ENCODE measurements around the gene RGS3.

The RGS3 gene

DNA sequence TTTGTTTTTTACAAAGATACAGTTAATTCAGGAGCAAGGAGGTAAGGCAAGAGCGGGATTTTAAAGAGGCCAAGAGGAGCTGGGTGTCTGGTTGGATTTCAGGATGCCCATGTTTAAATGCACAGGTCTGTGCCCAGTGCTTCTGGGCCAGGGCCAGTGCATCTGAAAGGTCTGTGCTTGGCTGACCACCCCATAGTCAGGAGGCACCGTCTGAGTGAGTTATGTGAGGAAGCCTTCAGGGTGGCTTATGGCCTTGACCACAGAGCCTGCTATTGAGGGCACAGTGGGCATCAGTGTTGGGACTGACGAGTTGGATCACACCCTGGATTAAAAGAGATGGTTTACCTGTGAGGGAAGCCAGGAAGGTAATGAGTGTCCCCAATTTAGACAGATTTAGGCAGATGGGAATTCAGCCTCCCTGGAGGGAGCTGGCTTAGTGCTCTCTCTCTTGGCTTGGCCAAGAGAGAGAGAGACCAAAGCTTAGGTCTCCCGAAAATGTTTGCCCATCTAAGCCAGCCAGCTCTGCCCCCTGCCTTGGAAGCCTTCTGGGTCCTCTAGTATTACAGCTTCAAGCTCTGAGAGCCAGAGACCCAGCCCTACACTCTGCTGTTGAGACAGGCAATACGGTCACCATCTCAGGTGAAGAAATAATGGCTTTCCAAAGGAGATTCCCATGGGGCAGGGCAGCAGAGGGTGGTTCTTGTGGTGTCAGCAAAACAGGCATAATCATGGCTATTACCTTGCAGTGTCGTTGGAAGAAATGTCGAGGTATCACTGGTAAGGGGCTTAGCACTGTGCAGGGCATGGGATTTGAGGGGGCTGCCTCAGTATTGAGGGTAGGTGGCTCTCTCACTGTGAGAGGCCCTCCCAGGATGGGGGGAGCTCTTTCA is 68.6 kb downstream of the RGS3 start:
- H3K27me3 ChIP-seq (ENCODE audit: control insufficient read depth, insufficient read depth, low read length): no peaks in the 10 kb centered on the region
- H3K27ac ChIP-seq (ENCODE audit: low read depth, low read length): no peak overlapping the region
- H3K36me3 ChIP-seq (ENCODE audit: control insufficient read depth, insufficient read depth, low read length): no peaks in the 10 kb centered on the region
- H3K4me1 ChIP-seq (ENCODE audit: control insufficient read depth, insufficient read depth, low read length): 0 out of 2 replicates have a peak, but pooled peaks cover 6% of the 10 kb centered on the region
- no peaks in the 10 kb centered on the region for H3K9me3 ChIP-seq (ENCODE audit: control insufficient read depth, insufficient read depth, low read length)
- H3K4me3 ChIP-seq (ENCODE audit: low read depth, low read length): no peak overlapping the region
- H3K9ac ChIP-seq (ENCODE audit: low read depth, low read length): no peak overlapping the region

DNA sequence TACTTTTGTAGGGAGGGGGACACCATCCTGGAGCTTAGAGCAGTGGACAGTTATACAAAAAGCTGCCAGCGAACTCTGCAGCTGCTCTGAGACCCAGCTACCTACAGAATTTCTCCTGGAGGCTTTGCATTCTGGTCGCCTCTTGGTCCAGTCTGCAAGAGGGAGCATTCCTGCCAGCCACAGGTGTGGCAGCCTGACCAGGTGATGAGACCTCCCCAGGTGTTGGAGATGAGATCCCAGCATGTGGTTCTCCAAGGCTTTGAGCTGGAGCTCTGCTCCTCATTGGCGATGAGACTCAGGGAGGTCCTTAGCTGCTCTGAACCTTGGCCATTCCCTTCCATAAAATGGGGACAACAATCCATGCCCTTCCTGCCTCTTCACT is 69.3 kb downstream of the RGS3 start:
- Histone ChIP-seq H3K9me3 (ENCODE audit: control insufficient read depth, insufficient read depth, low read length) (no peaks in the 10 kb centered on the region), H3K36me3 (ENCODE audit: control insufficient read depth, insufficient read depth, low read length) (no peaks in the 10 kb centered on the region)

DNA sequence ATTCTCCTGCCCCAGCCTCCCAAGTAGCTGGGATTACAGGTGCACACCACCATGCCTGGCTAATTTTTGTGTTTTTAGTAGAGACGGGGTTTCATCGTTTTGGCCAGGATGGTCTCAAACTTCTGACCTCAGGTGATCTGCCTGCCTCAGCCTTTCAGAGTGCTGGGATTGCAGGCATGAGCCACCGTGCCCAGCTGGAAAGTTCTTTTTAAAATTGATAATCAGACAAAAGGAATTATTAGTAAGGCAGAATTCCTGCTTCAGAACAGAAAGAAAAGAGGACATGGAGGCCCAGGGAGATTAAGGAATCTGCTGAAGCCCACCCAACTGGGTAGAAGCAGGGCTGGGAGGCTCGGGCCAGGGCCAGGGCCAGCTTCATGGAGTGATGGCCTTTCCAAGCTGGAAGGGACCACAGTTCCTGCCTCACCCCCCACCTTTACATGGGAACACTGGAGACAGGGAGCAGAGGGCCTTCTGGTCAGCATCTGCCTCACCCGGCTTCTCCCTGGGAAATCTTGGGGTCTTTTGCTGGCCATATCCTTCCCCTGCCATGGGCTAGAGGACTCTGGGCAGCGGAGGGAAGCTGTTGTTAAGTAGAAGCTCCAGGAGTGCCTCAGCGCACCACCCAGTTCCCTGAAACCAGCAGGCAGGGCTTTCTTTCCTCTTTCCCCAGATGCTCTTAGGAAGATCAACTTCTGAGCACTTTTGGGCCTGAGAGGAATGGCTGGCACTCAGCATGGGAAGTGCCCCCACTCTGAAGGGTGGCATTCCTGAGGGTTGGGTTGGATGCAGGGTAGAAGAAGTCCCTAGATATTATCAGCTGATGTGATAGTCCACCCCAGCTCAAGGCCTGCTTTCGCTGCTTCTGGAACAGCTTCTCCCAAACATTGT is 70.1 kb downstream of the RGS3 start:
- Histone ChIP-seq H3K4me1 (ENCODE audit: control insufficient read depth, insufficient read depth, low read length) (0 out of 2 replicates have a peak, but pooled peaks cover 6% of the 10 kb centered on the region), H3K36me3 (ENCODE audit: control insufficient read depth, insufficient read depth, low read length) (no peaks in the 10 kb centered on the region), H3K27ac (ENCODE audit: low read depth, low read length) (no peak overlapping the region)

More for the DNA sequence above, 69.3 kb downstream of the RGS3 start:
- no peak overlapping the region for H3K27ac ChIP-seq (ENCODE audit: low read depth, low read length)
- H3K4me3 ChIP-seq (ENCODE audit: low read depth, low read length): no peak overlapping the region
- no peak overlapping the region for H3K9ac ChIP-seq (ENCODE audit: low read depth, low read length)
- H3K27me3 ChIP-seq (ENCODE audit: control insufficient read depth, insufficient read depth, low read length): no peaks in the 10 kb centered on the region
- 0 out of 2 replicates have a peak, but pooled peaks cover 6% of the 10 kb centered on the region for H3K4me1 ChIP-seq (ENCODE audit: control insufficient read depth, insufficient read depth, low read length)

DNA sequence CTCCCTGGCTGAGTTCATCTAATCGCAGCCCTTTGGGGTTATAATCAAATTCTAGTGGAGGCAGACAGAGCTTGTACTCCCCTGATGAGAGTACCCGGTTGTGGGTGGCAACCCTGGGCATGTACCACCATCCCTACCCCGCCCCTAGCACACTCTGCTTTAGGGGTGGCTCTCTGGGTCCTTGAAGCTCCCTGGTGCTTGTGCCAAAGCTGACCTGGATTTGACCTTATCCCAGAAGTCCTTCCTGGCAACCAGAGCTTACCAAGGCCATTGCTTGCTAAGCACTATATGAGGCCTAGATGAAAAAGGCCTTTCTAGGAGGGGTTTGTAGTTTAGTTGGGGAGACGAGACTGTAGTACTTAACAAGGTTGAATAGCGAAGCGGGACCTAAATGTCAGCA is 72.2 kb downstream of the RGS3 start:
- no peaks in the 10 kb centered on the region for H3K27me3 ChIP-seq (ENCODE audit: control insufficient read depth, insufficient read depth, low read length)
- no peak overlapping the region for H3K4me3 ChIP-seq (ENCODE audit: low read depth, low read length)
- H3K27ac ChIP-seq (ENCODE audit: low read depth, low read length): no peak overlapping the region
- no peak overlapping the region for H3K9ac ChIP-seq (ENCODE audit: low read depth, low read length)
- H3K36me3 ChIP-seq (ENCODE audit: control insufficient read depth, insufficient read depth, low read length): no peaks in the 10 kb centered on the region
- H3K9me3 ChIP-seq (ENCODE audit: control insufficient read depth, insufficient read depth, low read length): no peaks in the 10 kb centered on the region
- no peaks in the 10 kb centered on the region; the same call in 1 of the 2 replicates for H3K4me1 ChIP-seq (ENCODE audit: control insufficient read depth, insufficient read depth, low read length)

More for the DNA sequence above, 70.1 kb downstream of the RGS3 start:
- Histone ChIP-seq H3K4me3 (ENCODE audit: low read depth, low read length) (no peak overlapping the region), H3K9ac (ENCODE audit: low read depth, low read length) (no peak overlapping the region), H3K27me3 (ENCODE audit: control insufficient read depth, insufficient read depth, low read length) (no peaks in the 10 kb centered on the region), H3K9me3 (ENCODE audit: control insufficient read depth, insufficient read depth, low read length) (no peaks in the 10 kb centered on the region)

DNA sequence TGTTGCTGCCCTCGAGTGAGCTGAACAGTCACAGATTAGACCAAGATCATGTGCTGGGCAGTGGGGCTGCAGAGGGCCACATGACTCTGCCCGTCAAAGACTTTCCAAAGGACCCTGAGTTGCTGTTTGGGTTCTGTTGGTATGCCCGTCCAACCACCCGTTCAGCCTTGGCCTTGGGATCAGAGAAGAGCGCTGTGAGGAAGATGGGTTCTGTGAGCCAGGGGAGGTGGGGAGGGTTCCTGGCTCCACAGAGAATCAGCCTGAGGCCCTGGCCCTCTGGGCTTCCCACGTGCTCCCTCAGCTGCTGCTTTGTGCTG is 72.6 kb downstream of the RGS3 start:
- Histone ChIP-seq H3K36me3 (ENCODE audit: control insufficient read depth, insufficient read depth, low read length) (no peaks in the 10 kb centered on the region), H3K9ac (ENCODE audit: low read depth, low read length) (no peak overlapping the region), H3K9me3 (ENCODE audit: control insufficient read depth, insufficient read depth, low read length) (no peaks in the 10 kb centered on the region), H3K4me1 (ENCODE audit: control insufficient read depth, insufficient read depth, low read length) (no peaks in the 10 kb centered on the region; the same call in 1 of the 2 replicates), H3K27me3 (ENCODE audit: control insufficient read depth, insufficient read depth, low read length) (no peaks in the 10 kb centered on the region), H3K4me3 (ENCODE audit: low read depth, low read length) (no peak overlapping the region), H3K27ac (ENCODE audit: low read depth, low read length) (no peak overlapping the region)

DNA sequence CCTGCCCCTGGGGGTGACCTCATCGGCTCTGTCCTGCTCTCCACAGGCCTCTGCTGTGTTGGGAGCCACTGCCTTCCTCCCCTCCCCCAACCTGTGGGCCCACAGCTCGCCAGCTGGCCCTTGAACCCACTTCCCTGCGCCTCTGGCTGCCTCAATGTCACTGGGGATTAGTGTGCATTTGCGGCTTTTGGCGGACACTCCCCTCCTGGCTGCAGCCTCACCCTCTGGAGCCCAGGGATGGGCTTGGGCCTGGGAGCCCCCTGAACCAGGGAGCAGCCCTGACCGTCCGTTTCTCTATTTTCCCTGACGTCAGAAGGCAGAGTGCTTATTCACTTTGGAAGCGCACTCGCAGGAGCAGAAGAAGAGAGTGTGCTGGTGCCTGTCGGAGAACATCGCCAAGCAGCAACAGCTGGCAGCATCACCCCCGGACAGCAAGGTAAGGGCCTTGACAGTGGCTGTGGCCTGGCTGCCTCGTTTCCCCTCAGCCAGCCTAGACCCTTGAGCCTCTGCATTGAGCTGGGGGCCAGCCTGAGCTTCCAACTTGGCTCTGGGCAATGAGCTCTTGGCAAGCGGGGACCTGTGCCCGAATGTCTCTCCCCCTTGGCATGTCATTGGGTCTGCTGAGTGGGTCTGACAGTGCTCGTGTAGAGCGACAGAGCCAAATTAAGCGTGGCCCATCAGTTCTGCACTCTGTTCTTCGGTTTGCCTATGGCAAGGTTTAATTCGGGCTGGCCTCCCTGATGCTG is 73.1 kb downstream of the RGS3 start:
- no peak overlapping the region for H3K9ac ChIP-seq (ENCODE audit: low read depth, low read length)
- H3K36me3 ChIP-seq (ENCODE audit: control insufficient read depth, insufficient read depth, low read length): 0 out of 2 replicates have a peak, but pooled peaks cover under 1% of the 10 kb centered on the region
- no peak overlapping the region for H3K27ac ChIP-seq (ENCODE audit: low read depth, low read length)

DNA sequence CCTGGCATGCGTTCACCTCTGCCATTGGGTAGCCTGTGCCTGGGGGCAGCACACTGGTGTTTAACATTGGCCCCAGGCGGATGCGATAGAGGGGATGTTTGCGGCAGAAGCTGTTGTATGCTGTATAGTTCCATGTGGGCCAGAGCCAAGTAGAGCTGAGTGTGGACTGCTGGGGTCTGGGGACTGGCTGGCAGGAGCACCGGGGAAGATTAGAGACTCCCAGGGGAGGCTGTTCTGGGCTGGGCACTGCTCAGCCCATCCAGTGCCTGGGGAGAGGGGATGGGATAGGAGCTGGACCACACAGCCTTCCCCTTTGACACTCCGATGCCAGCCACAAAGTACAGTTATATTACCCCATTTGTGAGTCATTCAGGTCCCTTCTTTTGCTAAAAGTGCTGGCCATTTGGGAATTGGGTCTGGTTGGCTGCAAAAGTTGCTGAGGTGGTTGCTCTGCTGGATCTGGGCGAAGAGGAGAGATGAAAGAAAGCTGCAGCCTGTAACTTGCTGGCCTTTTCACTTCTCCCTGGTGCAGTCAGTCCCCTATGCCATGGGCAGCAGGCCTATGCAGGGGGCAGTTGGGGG is 73.8 kb downstream of the RGS3 start:
- H3K36me3 ChIP-seq (ENCODE audit: control insufficient read depth, insufficient read depth, low read length): 0 out of 2 replicates have a peak, but pooled peaks cover 4% of the 10 kb centered on the region

More for the DNA sequence above, 73.1 kb downstream of the RGS3 start:
- Histone ChIP-seq H3K4me1 (ENCODE audit: control insufficient read depth, insufficient read depth, low read length) (no peaks in the 10 kb centered on the region; the same call in 1 of the 2 replicates), H3K4me3 (ENCODE audit: low read depth, low read length) (no peak overlapping the region), H3K9me3 (ENCODE audit: control insufficient read depth, insufficient read depth, low read length) (no peaks in the 10 kb centered on the region), H3K27me3 (ENCODE audit: control insufficient read depth, insufficient read depth, low read length) (no peaks in the 10 kb centered on the region)

DNA sequence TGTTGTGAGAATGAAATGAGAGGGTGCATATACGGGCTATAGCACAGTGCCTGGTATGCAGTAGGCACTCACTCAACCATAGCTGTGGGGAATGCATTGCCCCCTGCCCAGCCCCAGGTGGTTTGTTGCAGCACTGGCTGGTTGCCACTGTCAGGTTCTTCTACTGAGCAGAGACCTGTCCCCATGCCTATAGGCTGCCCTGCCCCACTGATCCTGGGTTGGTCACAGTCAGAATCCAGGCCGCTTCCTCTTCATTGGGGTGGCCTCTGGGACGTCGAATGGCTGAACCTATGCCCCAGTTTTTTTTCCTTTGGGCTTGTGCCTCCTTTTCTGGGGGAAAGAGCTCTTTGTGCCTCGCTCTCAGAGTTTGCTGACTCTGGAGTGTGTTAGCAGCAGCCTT is 74.6 kb downstream of the RGS3 start:
- Histone ChIP-seq H3K4me3 (ENCODE audit: low read depth, low read length) (no peak overlapping the region), H3K36me3 (ENCODE audit: control insufficient read depth, insufficient read depth, low read length) (0 out of 2 replicates have a peak, but pooled peaks cover 4% of the 10 kb centered on the region)

More for the DNA sequence above, 73.8 kb downstream of the RGS3 start:
- Histone ChIP-seq H3K4me1 (ENCODE audit: control insufficient read depth, insufficient read depth, low read length) (no peaks in the 10 kb centered on the region; the same call in 1 of the 2 replicates), H3K27me3 (ENCODE audit: control insufficient read depth, insufficient read depth, low read length) (no peaks in the 10 kb centered on the region), H3K9me3 (ENCODE audit: control insufficient read depth, insufficient read depth, low read length) (no peaks in the 10 kb centered on the region), H3K9ac (ENCODE audit: low read depth, low read length) (no peak overlapping the region), H3K4me3 (ENCODE audit: low read depth, low read length) (no peak overlapping the region), H3K27ac (ENCODE audit: low read depth, low read length) (no peak overlapping the region)

DNA sequence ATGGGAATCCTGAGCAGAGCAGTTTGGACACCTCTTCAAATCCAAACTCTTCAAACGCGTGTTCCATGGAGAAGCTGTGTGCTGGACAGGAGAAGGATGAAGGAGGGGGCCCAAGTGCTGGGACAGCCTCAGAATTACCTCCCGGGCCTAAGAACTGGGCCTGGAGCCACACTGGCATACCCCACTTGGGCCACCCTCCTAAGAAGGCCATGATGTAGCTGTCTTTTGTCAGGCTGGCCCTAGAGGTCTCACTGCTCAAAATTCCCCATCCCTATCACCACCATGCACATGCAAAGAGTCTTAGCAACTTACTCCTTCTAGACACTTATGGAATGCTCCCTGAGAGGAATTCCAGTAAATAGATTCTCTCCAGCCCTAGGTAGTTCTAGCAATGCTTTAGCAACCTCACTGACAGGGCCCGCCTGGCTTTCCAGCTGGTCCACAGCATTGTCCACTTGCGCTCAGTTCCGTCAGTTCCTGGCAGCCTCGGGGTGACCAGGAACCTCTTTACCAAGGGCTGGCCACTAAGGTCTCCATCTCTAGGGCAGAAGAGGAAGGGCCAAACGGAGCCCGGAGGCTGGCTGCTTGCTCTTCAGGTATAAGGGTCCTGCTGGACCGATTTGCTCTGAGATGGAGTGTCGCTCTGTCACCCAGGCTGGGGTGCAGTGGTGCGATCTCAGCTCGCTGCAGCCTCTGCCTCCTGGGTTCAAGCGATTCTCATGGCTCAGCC is 75.3 kb downstream of the RGS3 start:
- no peak overlapping the region for H3K9ac ChIP-seq (ENCODE audit: low read depth, low read length)
- no peak overlapping the region for H3K4me3 ChIP-seq (ENCODE audit: low read depth, low read length)
- no peaks in the 10 kb centered on the region for H3K27me3 ChIP-seq (ENCODE audit: control insufficient read depth, insufficient read depth, low read length)
- 0 out of 2 replicates have a peak, but pooled peaks cover 4% of the 10 kb centered on the region for H3K36me3 ChIP-seq (ENCODE audit: control insufficient read depth, insufficient read depth, low read length)
- H3K9me3 ChIP-seq (ENCODE audit: control insufficient read depth, insufficient read depth, low read length): no peaks in the 10 kb centered on the region
- no peaks in the 10 kb centered on the region; the same call in 1 of the 2 replicates for H3K4me1 ChIP-seq (ENCODE audit: control insufficient read depth, insufficient read depth, low read length)
- no peak overlapping the region for H3K27ac ChIP-seq (ENCODE audit: low read depth, low read length)

More for the DNA sequence above, 74.6 kb downstream of the RGS3 start:
- Histone ChIP-seq H3K9ac (ENCODE audit: low read depth, low read length) (no peak overlapping the region), H3K27me3 (ENCODE audit: control insufficient read depth, insufficient read depth, low read length) (no peaks in the 10 kb centered on the region), H3K9me3 (ENCODE audit: control insufficient read depth, insufficient read depth, low read length) (no peaks in the 10 kb centered on the region), H3K27ac (ENCODE audit: low read depth, low read length) (no peak overlapping the region), H3K4me1 (ENCODE audit: control insufficient read depth, insufficient read depth, low read length) (no peaks in the 10 kb centered on the region; the same call in 1 of the 2 replicates)
